ENCODE data around the gene ST3GAL5.

GRCh38 chr2:85862426-85862825, 26.4 kb downstream of the ST3GAL5 start:
- TF ChIP-seq POLR2A (IDR thresholded peaks at IDR 0.05) (no peak), CTCF (IDR thresholded peaks at IDR 0.05 in 8 of 11, conservative IDR thresholded peaks at IDR 0.05 in 3 of 11) (no peak), POLR2AphosphoS5 (IDR thresholded peaks at IDR 0.05) (peak in 2 of 3 donors; percentile 4 to 38)
